ENCODE measurements around the gene GRK1. TPM values are rescaled to one million over a fixed set of nuclear protein-coding genes. Genes with fewer than 3 reads are reported as not detected.
A peak's percentile ranks its signal among the peaks of the same experiment; 100 is the strongest.

The GRK1 gene
- total and polyA plus RNA-seq, 2 of the 13 experiments (the other 11 are each of a cell fraction or from before 2014, with no cell fraction given), result 0.07 to 0.12 TPM

- TF ChIP-seq ZNF574 (CRISPR knock-in tag; IDR thresholded peaks at IDR 0.05) (peak; percentile 93), TBX3 (IDR thresholded peaks at IDR 0.05; ENCODE audit: borderline replicate concordance) (no peak), TERF1 (CRISPR knock-in tag; IDR thresholded peaks at IDR 0.05) (no peak), FOXK2 (IDR thresholded peaks at IDR 0.05) (no peak), ZFP62 (CRISPR knock-in tag; IDR thresholded peaks at IDR 0.05) (no peak), ZNF746 (CRISPR knock-in tag; IDR thresholded peaks at IDR 0.05) (no peak), IRF2 (CRISPR knock-in tag; IDR thresholded peaks at IDR 0.05) (no peak), THAP11 (CRISPR knock-in tag; IDR thresholded peaks at IDR 0.05) (0 out of 2 replicates have a peak, but pooled peaks have one; percentile 20), ZNF232 (CRISPR knock-in tag; IDR thresholded peaks at IDR 0.05; ENCODE audit: borderline replicate concordance) (no peak), NR2F2 (IDR thresholded peaks at IDR 0.05; ENCODE audit: borderline replicate concordance, low read depth) (no peak), ZFP90 (CRISPR knock-in tag; IDR thresholded peaks at IDR 0.05; ENCODE audit: borderline replicate concordance) (no peak), ZNF770 (CRISPR knock-in tag; IDR thresholded peaks at IDR 0.05) (no peak), RFX3 (CRISPR knock-in tag; IDR thresholded peaks at IDR 0.05) (no peak), ZNF354B (CRISPR knock-in tag; IDR thresholded peaks at IDR 0.05) (no peak), ZNF335 (CRISPR knock-in tag; IDR thresholded peaks at IDR 0.05) (no peak), POLR2AphosphoS5 (IDR thresholded peaks at IDR 0.05; ENCODE audit: low read depth, low read length) (no peak)
- TF ChIP-seq, protein P1, sequence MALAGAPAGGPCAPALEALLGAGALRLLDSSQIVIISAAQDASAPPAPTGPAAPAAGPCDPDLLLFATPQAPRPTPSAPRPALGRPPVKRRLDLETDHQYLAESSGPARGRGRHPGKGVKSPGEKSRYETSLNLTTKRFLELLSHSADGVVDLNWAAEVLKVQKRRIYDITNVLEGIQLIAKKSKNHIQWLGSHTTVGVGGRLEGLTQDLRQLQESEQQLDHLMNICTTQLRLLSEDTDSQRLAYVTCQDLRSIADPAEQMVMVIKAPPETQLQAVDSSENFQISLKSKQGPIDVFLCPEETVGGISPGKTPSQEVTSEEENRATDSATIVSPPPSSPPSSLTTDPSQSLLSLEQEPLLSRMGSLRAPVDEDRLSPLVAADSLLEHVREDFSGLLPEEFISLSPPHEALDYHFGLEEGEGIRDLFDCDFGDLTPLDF (CRISPR knock-in tag; IDR thresholded peaks at IDR 0.05), result no peak
- TF ChIP-seq, protein P2, sequence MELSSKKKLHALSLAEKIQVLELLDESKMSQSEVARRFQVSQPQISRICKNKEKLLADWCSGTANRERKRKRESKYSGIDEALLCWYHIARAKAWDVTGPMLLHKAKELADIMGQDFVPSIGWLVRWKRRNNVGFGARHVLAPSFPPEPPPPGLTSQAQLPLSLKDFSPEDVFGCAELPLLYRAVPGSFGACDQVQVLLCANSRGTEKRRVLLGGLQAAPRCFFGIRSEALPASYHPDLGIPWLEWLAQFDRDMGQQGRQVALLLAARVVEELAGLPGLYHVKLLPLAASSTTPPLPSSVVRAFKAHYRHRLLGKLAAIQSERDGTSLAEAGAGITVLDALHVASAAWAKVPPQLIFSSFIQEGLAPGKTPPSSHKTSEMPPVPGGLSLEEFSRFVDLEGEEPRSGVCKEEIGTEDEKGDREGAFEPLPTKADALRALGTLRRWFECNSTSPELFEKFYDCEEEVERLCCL (CRISPR knock-in tag; IDR thresholded peaks at IDR 0.05; ENCODE audit: borderline replicate concordance), result no peak
- TF ChIP-seq, protein P3, sequence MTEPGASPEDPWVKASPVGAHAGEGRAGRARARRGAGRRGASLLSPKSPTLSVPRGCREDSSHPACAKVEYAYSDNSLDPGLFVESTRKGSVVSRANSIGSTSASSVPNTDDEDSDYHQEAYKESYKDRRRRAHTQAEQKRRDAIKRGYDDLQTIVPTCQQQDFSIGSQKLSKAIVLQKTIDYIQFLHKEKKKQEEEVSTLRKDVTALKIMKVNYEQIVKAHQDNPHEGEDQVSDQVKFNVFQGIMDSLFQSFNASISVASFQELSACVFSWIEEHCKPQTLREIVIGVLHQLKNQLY (CRISPR knock-in tag; IDR thresholded peaks at IDR 0.05), result no peak
- TF ChIP-seq, protein P4, sequence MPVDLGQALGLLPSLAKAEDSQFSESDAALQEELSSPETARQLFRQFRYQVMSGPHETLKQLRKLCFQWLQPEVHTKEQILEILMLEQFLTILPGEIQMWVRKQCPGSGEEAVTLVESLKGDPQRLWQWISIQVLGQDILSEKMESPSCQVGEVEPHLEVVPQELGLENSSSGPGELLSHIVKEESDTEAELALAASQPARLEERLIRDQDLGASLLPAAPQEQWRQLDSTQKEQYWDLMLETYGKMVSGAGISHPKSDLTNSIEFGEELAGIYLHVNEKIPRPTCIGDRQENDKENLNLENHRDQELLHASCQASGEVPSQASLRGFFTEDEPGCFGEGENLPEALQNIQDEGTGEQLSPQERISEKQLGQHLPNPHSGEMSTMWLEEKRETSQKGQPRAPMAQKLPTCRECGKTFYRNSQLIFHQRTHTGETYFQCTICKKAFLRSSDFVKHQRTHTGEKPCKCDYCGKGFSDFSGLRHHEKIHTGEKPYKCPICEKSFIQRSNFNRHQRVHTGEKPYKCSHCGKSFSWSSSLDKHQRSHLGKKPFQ (CRISPR knock-in tag; IDR thresholded peaks at IDR 0.05; ENCODE audit: insufficient replicate concordance), result no peak
Observed at GRCh38 chr13:113736258-113736731, 69.3 kb downstream of the GRK1 start (continued).

Measured in HepG2 (cell line).